Right lobe of liver (tissue), 6 donors: ENCODE results near the gene POLR2L. TPM values are rescaled to one million over a fixed set of nuclear protein-coding genes. Genes with fewer than 3 reads are reported as not detected.

Experiments used
- ATAC-seq, 4 donors: fragments of 200-7000 bp; cut with Tn5 transposase; one replicate each; pipeline ENCODE4 v1.9.1; 2020; ENCODE audit warnings: mild to moderate bottlenecking in 4 of 4, moderate library complexity in 4 of 4
- DNase-seq, 3 donors: peaks; one replicate each; pipeline ENCODE4 v3.0.0-alpha.2; 2020
- H3K27ac ChIP-seq, 3 donors: fragments of 200-600 bp; one replicate each; pipeline ENCODE4 v1.8.0; 2022
- H3K27me3 ChIP-seq, 2 donors: fragments of 200-600 bp; one replicate each; pipeline ENCODE4 v1.8.0; 2022
- H3K36me3 ChIP-seq, 4 donors: fragments of 200-600 bp; sonication (generic) in 1 of 4; one replicate each; pipeline versions ENCODE4 v1.5.1 to v1.8.0; 2017 to 2022; ENCODE audit warnings: control low read depth in 1 of 4
- H3K4me1 ChIP-seq, 4 donors: fragments of 200-600 bp; sonication (generic) in 1 of 4; one replicate each; pipeline versions ENCODE4 v1.5.1 to v1.8.0; 2017 to 2022; ENCODE audit warnings: control low read depth in 1 of 4
- H3K4me3 ChIP-seq, 3 donors: fragments of 200-600 bp; one replicate each; pipeline ENCODE4 v1.8.0; 2022
- H3K9me3 ChIP-seq, 4 donors: fragments of 200-600 bp; sonication (generic) in 1 of 4; one replicate each; pipeline versions ENCODE4 v1.5.1 to v1.8.0; 2017 to 2022; ENCODE audit warnings: control low read depth in 1 of 4
- CTCF ChIP-seq, 4 donors: fragments of 200-600 bp in 3 of 4; fragments of 450-650 bp in 1 of 4; IDR thresholded peaks; one replicate each; pipeline versions ENCODE4 v1.5.1 to v1.8.0; 2016 to 2022; ENCODE audit warnings: antibody characterized with exemption in 4 of 4, mild to moderate bottlenecking in 2 of 4
- POLR2A ChIP-seq: fragments of 450-650 bp; IDR thresholded peaks from one replicate; pipeline ENCODE4 v1.6.1; 2017; ENCODE audit warnings: antibody characterized with exemption, mild to moderate bottlenecking
- WGBS: methylation state at CpG from one replicate; pipeline ENCODE4 v1.1.6; 2018; ENCODE audit warnings: low coverage, low lambda C conversion rate; ENCODE audit not compliant: insufficient coverage; ENCODE audit errors: missing lambda C conversion rate; 5-methylcytosine and 5-hydroxymethylcytosine counted together
- intact Hi-C, 2 donors: fragments of 100-400 bp; cut with DNase I; formaldehyde crosslinking; loops; one replicate each; pipeline versions ENCODE4 v1.11.2 to v1.14.1; 2022
- small RNA-seq, 2 experiments: library from RNA; depleted of rRNA; stranded (forward); fragments of <200 nt; gene quantifications; one replicate each; pipeline ENCODE3, GENCODE V24; 2016
- total RNA-seq, 6 experiments: library from RNA; depleted of rRNA in 2 of 6; stranded (reverse); fragments of >200 nt in 2 of 6; fragmentation: NEBNext Ultra II Directional in 3 of 6; extraction: Animal tissue kit (Norgen Biotek cat#: 25700) in 3 of 6; gene quantifications; one replicate each; pipeline versions ENCODE4 v1.1.0 to v1.2.4, GENCODE V29; 2016 to 2023
- donor health status: DM: no; HTN: yes; CAD: no.
- donor health status: DM: no; HTN: no; CAD: no.
- donor health status: DM: no; HTN: no; CAD: no.
- donor health status: DM: no; HTN: yes; CAD: no.
- donor health status: DM: no; HTN: yes; CAD: no.

POLR2L gene
- total RNA-seq, 6 experiments from 2014 or later: 34.5 to 88.1 (median 72.9) TPM

GRCh38 chr11:789943-790342 is 52.4 kb downstream of the POLR2L start, which contains the start of gene CEND1:
Gene CEND1 (minus strand): TSS chr11:790090. CDS start chr11:788576, 1,514 bp downstream.
- intact Hi-C loops: no loop called here
- Histone ChIP-seq H3K4me3 (no peak within 1 kb of the TSS), H3K27ac (no peak within 1 kb of the TSS), H3K9me3 (no peaks in the 10 kb centered on the region), H3K4me1 (peaks cover 0 to 11% (median 0%) of the 10 kb centered on the region in 4 donors), H3K36me3 (peaks cover 0 to 5% (median 0%) of the 10 kb centered on the region in 4 donors), H3K27me3 (no peaks in the 10 kb centered on the region)
- 10% methylated on average over 2 of the region's 44 CpGs for WGBS
- no peak for DNase-seq
- TF ChIP-seq POLR2A: no peak
- TF ChIP-seq CTCF (IDR thresholded peaks at IDR 0.05): no peak
- peak; percentile 7 to 38 (median 26) for ATAC-seq

Small RNA genes lying within 50 kb of the gene (small RNA-seq; reads per million reads assigned to genes)
- 0 reads per million in 2 experiments for gene SNORA52

Other genes with a start within 250 kb of the POLR2L start
- gene IRF7, start 226.6 kb downstream of the POLR2L start, total RNA-seq: 10 to 100 TPM; 27.3 to 72.8 (median 47.7) TPM
- 100 to 1,000 TPM in 2 of 6 experiments, 10 to 100 TPM in 4; 59.4 to 162 (median 80.7) TPM for gene CDHR5, start 217.6 kb downstream of the POLR2L start, total RNA-seq
- not detected for gene SCT, start 215.3 kb downstream of the POLR2L start, total RNA-seq
- gene DRD4, start 205.3 kb downstream of the POLR2L start, total RNA-seq: under 1 TPM in 4 of 6 experiments, not detected in 2; 0.31 to 0.90 (median 0.41) TPM
- 10 to 100 TPM; 11.3 to 17.9 (median 14.0) TPM for gene DEAF1, start 147.3 kb downstream of the POLR2L start, total RNA-seq
- gene TMEM80, start 146.7 kb downstream of the POLR2L start, total RNA-seq: 10 to 100 TPM in 3 of 6 experiments, 1 to 10 TPM in 3; 6.9 to 15.5 (median 10.5) TPM
- gene EPS8L2, start 136.3 kb downstream of the POLR2L start, total RNA-seq: 100 to 1,000 TPM in 5 of 6 experiments, 10 to 100 TPM in 1; 95.8 to 184 (median 120) TPM
- 100 to 1,000 TPM; 102 to 184 (median 150) TPM for gene TALDO1, start 95.1 kb downstream of the POLR2L start, total RNA-seq
- gene GATD1, start 65.0 kb downstream of the POLR2L start, total RNA-seq: 10 to 100 TPM; 15.8 to 31.9 (median 27.7) TPM
- gene CEND1, start 52.4 kb downstream of the POLR2L start, total RNA-seq: not detected
- 10 to 100 TPM; 20.6 to 40.2 (median 29.9) TPM for gene SLC25A22, start 44.2 kb downstream of the POLR2L start, total RNA-seq
- gene PIDD1, start 37.3 kb downstream of the POLR2L start, total RNA-seq: 10 to 100 TPM in 2 of 6 experiments, 1 to 10 TPM in 4; 6.5 to 11.8 (median 9.8) TPM
- gene RPLP2, start 32.6 kb downstream of the POLR2L start, total RNA-seq: 100 to 1,000 TPM; 212 to 574 (median 457) TPM
- 10 to 100 TPM; 33.2 to 97.1 (median 69.6) TPM for gene PNPLA2, start 23.6 kb downstream of the POLR2L start, total RNA-seq
- 1 to 10 TPM; 2.2 to 4.0 (median 3.1) TPM for gene CRACR2B, start 14.6 kb downstream of the POLR2L start, total RNA-seq
- gene CD151, start 9.6 kb downstream of the POLR2L start, total RNA-seq: 100 to 1,000 TPM in 5 of 6 experiments, 10 to 100 TPM in 1; 70.8 to 156 (median 135) TPM
- 10 to 100 TPM; 14.9 to 80.6 (median 30.5) TPM for gene TSPAN4, start 323 bp upstream of the POLR2L start, total RNA-seq
- gene CHID1, start 68.3 kb upstream of the POLR2L start, total RNA-seq: 100 to 1,000 TPM in 1 of 6 experiments, 10 to 100 TPM in 5; 61.1 to 157 (median 78.7) TPM
- 10 to 100 TPM; 41.4 to 66.7 (median 53.8) TPM for gene AP2A2, start 83.3 kb upstream of the POLR2L start, total RNA-seq
- 1 to 10 TPM in 2 of 6 experiments, under 1 TPM in 4; 0.31 to 2.1 (median 0.72) TPM for gene MUC6, start 194.2 kb upstream of the POLR2L start, total RNA-seq
- gene MUC2, start 232.3 kb upstream of the POLR2L start, total RNA-seq: under 1 TPM in 1 of 6 experiments, not detected in 5; 0.04 TPM